Measurements from ENCODE around the gene ELFN1. TPM values are rescaled to one million over a fixed set of nuclear protein-coding genes. Genes with fewer than 3 reads are reported as not detected.
"Not testable (repeated sequence)": the region's sequence is repeated elsewhere in the genome, so short reads cannot be mapped to it uniquely, and the experiment has no call there.

Gene ELFN1
- total RNA-seq, 1 experiment from 2014 or later, result 1.3 TPM

GRCh38 chr7:1706381-1706720 lies 36.3 kb downstream of the ELFN1 start:
- no peak for DNase-seq (ENCODE audit: extremely low read depth, low read depth)

- DNase-seq (ENCODE audit: extremely low read depth, low read depth), result no peak
Observed at GRCh38 chr7:1706721-1707613, 36.9 kb downstream of the ELFN1 start.

- DNase-seq (ENCODE audit: extremely low read depth, low read depth), result no peak
Observed at GRCh38 chr7:1707756-1708595, 37.9 kb downstream of the ELFN1 start.

- DNase-seq (ENCODE audit: extremely low read depth, low read depth), result no peak
Observed at GRCh38 chr7:1708596-1709251, 38.6 kb downstream of the ELFN1 start.

GRCh38 chr7:1709281-1709680 lies 39.2 kb downstream of the ELFN1 start:
- no peak for DNase-seq (ENCODE audit: extremely low read depth, low read depth)

GRCh38 chr7:1709900-1710299 lies 39.8 kb downstream of the ELFN1 start:
- no peak for DNase-seq (ENCODE audit: extremely low read depth, low read depth)

GRCh38 chr7:1710936-1711335 lies 40.9 kb downstream of the ELFN1 start:
- DNase-seq (ENCODE audit: extremely low read depth, low read depth), result no peak

GRCh38 chr7:1712907-1713501 lies 42.9 kb downstream of the ELFN1 start:
- DNase-seq (ENCODE audit: extremely low read depth, low read depth), result no peak

GRCh38 chr7:1713502-1714484 lies 43.7 kb downstream of the ELFN1 start:
- no peak for DNase-seq (ENCODE audit: extremely low read depth, low read depth)

- DNase-seq (ENCODE audit: extremely low read depth, low read depth), result no peak
Observed at GRCh38 chr7:1714583-1715330, 44.7 kb downstream of the ELFN1 start.

- no peak for DNase-seq (ENCODE audit: extremely low read depth, low read depth)
Observed at GRCh38 chr7:1715331-1715625, 45.2 kb downstream of the ELFN1 start.

GRCh38 chr7:1715671-1716074 lies 45.6 kb downstream of the ELFN1 start:
- no peak for DNase-seq (ENCODE audit: extremely low read depth, low read depth)

GRCh38 chr7:1716263-1717094 lies 46.4 kb downstream of the ELFN1 start:
- no peak for DNase-seq (ENCODE audit: extremely low read depth, low read depth)

GRCh38 chr7:1717095-1717483 lies 47.0 kb downstream of the ELFN1 start:
- no peak for DNase-seq (ENCODE audit: extremely low read depth, low read depth)

GRCh38 chr7:1717903-1718676 lies 48.0 kb downstream of the ELFN1 start:
- no peak for DNase-seq (ENCODE audit: extremely low read depth, low read depth)

GRCh38 chr7:1718850-1719249 lies 48.8 kb downstream of the ELFN1 start:
- DNase-seq (ENCODE audit: extremely low read depth, low read depth), result not testable (repeated sequence)

GRCh38 chr7:1719256-1719655 lies 49.2 kb downstream of the ELFN1 start:
- not testable (repeated sequence) for DNase-seq (ENCODE audit: extremely low read depth, low read depth)

GRCh38 chr7:1719913-1720312 lies 49.8 kb downstream of the ELFN1 start:
- DNase-seq (ENCODE audit: extremely low read depth, low read depth), result no peak

Data from NCI-H460 (cell line).